GM18498 (cell line): ENCODE data around the gene GUCY1A2.

Experiments
- ATAC-seq: cut with Tn5 transposase; IDR thresholded peaks from one replicate; pipeline ENCODE4 v1.9.1; 2021; ENCODE audit warnings: mild to moderate bottlenecking, moderate library complexity; ENCODE audit not compliant: unreplicated experiment

The GUCY1A2 gene

GRCh38 chr11:106998116-106998915 is 20.0 kb downstream of the GUCY1A2 start:
- no peak for ATAC-seq

GRCh38 chr11:106997227-106997626 is 21.0 kb downstream of the GUCY1A2 start:
- no peak for ATAC-seq

- no peak for ATAC-seq
These were observed 21.6 kb downstream of the GUCY1A2 start for GRCh38 chr11:106996691-106997090.

- ATAC-seq: no peak
These were observed 27.9 kb downstream of the GUCY1A2 start for GRCh38 chr11:106990331-106990730.

- ATAC-seq: no peak
These were observed 29.2 kb downstream of the GUCY1A2 start for GRCh38 chr11:106989078-106989455.

GRCh38 chr11:106988151-106989077 is 29.9 kb downstream of the GUCY1A2 start:
- ATAC-seq: no peak

GRCh38 chr11:106986673-106987072 is 31.6 kb downstream of the GUCY1A2 start:
- ATAC-seq: no peak

GRCh38 chr11:106986261-106986660 is 32.0 kb downstream of the GUCY1A2 start:
- ATAC-seq: no peak

- ATAC-seq: no peak
These were observed 34.3 kb downstream of the GUCY1A2 start for GRCh38 chr11:106983991-106984390.

- ATAC-seq: no peak
These were observed 35.0 kb downstream of the GUCY1A2 start for GRCh38 chr11:106983261-106983660.

- ATAC-seq: no peak
These were observed 43.4 kb downstream of the GUCY1A2 start for GRCh38 chr11:106974831-106975230.

GRCh38 chr11:106971864-106972263 is 46.4 kb downstream of the GUCY1A2 start:
- ATAC-seq: no peak

- no peak for ATAC-seq
These were observed 48.5 kb downstream of the GUCY1A2 start for GRCh38 chr11:106969644-106970355.

- ATAC-seq: no peak
These were observed 55.3 kb downstream of the GUCY1A2 start for GRCh38 chr11:106962995-106963394.

- ATAC-seq: no peak
These were observed 56.8 kb downstream of the GUCY1A2 start for GRCh38 chr11:106961518-106961917.

- no peak for ATAC-seq
These were observed 57.2 kb downstream of the GUCY1A2 start for GRCh38 chr11:106961048-106961447.

- ATAC-seq: no peak
These were observed 58.5 kb downstream of the GUCY1A2 start for GRCh38 chr11:106959800-106960199.

- ATAC-seq: no peak
These were observed 58.9 kb downstream of the GUCY1A2 start for GRCh38 chr11:106959386-106959785.

- ATAC-seq: no peak
These were observed 59.6 kb downstream of the GUCY1A2 start for GRCh38 chr11:106958517-106959248.

- ATAC-seq: no peak
These were observed 61.2 kb downstream of the GUCY1A2 start for GRCh38 chr11:106957030-106957482.
